ENCODE data around the gene SRSF7.

GRCh38 chr2:38747819-38748218 is 3.3 kb downstream of the SRSF7 start:
- TF ChIP-seq ZFP30 (CRISPR knock-in tag; IDR thresholded peaks at IDR 0.05) = no peak
- TF ChIP-seq ZC3H10 (CRISPR knock-in tag; IDR thresholded peaks at IDR 0.05) = no peak
- TF ChIP-seq TOX (CRISPR knock-in tag; IDR thresholded peaks at IDR 0.05; ENCODE audit: borderline replicate concordance) = no peak
- TF ChIP-seq PATZ1 (CRISPR knock-in tag; IDR thresholded peaks at IDR 0.05; ENCODE audit: borderline replicate concordance) = no peak
- no peak for TF ChIP-seq POU6F1 (CRISPR knock-in tag; IDR thresholded peaks at IDR 0.05; ENCODE audit: borderline replicate concordance, low read depth)
- no peak for TF ChIP-seq BACH2 (CRISPR knock-in tag; IDR thresholded peaks at IDR 0.05; ENCODE audit: borderline replicate concordance)
- TF ChIP-seq ZNF70 (CRISPR knock-in tag; IDR thresholded peaks at IDR 0.05) = no peak

All from SK-N-SH treated with all-trans-retinoic acid at 6 μM for 48 hours (cell line).